Smooth muscle cell (in vitro differentiated cells): Measurements from ENCODE around the gene PPM1H. TPM values are rescaled to one million over a fixed set of nuclear protein-coding genes. Genes with fewer than 3 reads are reported as not detected.

ENCODE experiments used
- DNase-seq: peaks from one replicate; lab custom pipeline; 2025; ENCODE audit not compliant: unreplicated experiment; lab: John Stamatoyannopoulos, UW
- H2AFZ ChIP-seq: fragments of 200-600 bp; sonication (generic); 2 replicates; pipeline ENCODE4 v1.6.0; 2016; ENCODE audit warnings: antibody characterized with exemption, low read depth, mild to moderate bottlenecking
- H3F3A ChIP-seq: fragments of 200-600 bp; sonication (generic); 2 replicates; pipeline ENCODE4 v1.6.0; 2017; ENCODE audit warnings: antibody characterized with exemption, low read depth
- H3K27ac ChIP-seq: fragments of 200-600 bp; sonication (generic); 2 replicates; pipeline ENCODE4 v1.5.1; 2016; ENCODE audit warnings: low read depth, mild to moderate bottlenecking
- H3K27me3 ChIP-seq: fragments of 200-600 bp; sonication (generic); 2 replicates; pipeline ENCODE4 v1.6.1; 2016; ENCODE audit warnings: low read depth, mild to moderate bottlenecking
- H3K36me3 ChIP-seq: fragments of 200-600 bp; sonication (generic); 2 replicates; pipeline ENCODE4 v1.5.1; 2016; ENCODE audit warnings: low read depth
- H3K4me1 ChIP-seq: fragments of 200-600 bp; sonication (generic); 2 replicates; pipeline ENCODE4 v1.5.1; 2016; ENCODE audit warnings: low read depth
- H3K4me2 ChIP-seq: fragments of 200-600 bp; sonication (generic); 2 replicates; pipeline ENCODE4 v1.6.0; 2016; ENCODE audit warnings: mild to moderate bottlenecking
- H3K4me3 ChIP-seq: fragments of 200-600 bp; sonication (generic); 2 replicates; pipeline ENCODE4 v1.5.1; 2016; ENCODE audit warnings: mild to moderate bottlenecking
- H3K79me2 ChIP-seq: fragments of 200-600 bp; sonication (generic); 2 replicates; pipeline ENCODE4 v1.6.0; 2016; ENCODE audit warnings: low read depth, mild to moderate bottlenecking
- H3K9ac ChIP-seq: fragments of 200-600 bp; sonication (generic); 2 replicates; pipeline ENCODE4 v1.6.0; 2016; ENCODE audit warnings: low read depth
- H3K9me3 ChIP-seq: fragments of 200-600 bp; sonication (generic); replicated peaks from 2 replicates; pipeline ENCODE4 v1.5.1; 2016; ENCODE audit warnings: low read depth
- H4K20me1 ChIP-seq: fragments of 200-600 bp; sonication (generic); 2 replicates; pipeline ENCODE4 v1.6.0; 2016; ENCODE audit warnings: low read depth
- CTCF ChIP-seq: fragments of 200-600 bp; sonication (generic); IDR thresholded peaks from 2 replicates; pipeline ENCODE4 v1.5.1; 2017; ENCODE audit warnings: borderline replicate concordance, mild to moderate bottlenecking, antibody characterized with exemption; ENCODE audit not compliant: insufficient read depth, poor library complexity, severe bottlenecking
- WGBS: methylation state at CpG from one replicate; pipeline ENCODE4 v1.1.7; 2016; ENCODE audit warnings: low lambda C conversion rate; 5-methylcytosine and 5-hydroxymethylcytosine counted together
- polyA plus RNA-seq: library from polyadenylated mRNA; unstranded; fragments of >200 nt; fragmentation: Nextera tagmentation; extraction: Ambion mirVana; gene quantifications from 2 replicates; pipeline ENCODE4 v1.2.1, GENCODE V29; 2016
- total RNA-seq: library from RNA; depleted of rRNA; stranded (reverse); fragments of >200 nt; gene quantifications from 2 replicates; pipeline ENCODE4 v1.2.3, GENCODE V29; 2014

The PPM1H gene
- total and polyA plus RNA-seq, 2 experiments from 2014 or later: 0.56 to 3.6 TPM

- Histone ChIP-seq H2AFZ (no peak overlapping the region), H3F3A (no peaks in the 10 kb centered on the region), H3K4me3 (no peak overlapping the region), H3K4me2 (no peak overlapping the region), H3K27ac (no peak overlapping the region), H3K9me3 (no peaks in the 10 kb centered on the region), H3K9ac (no peak overlapping the region), H3K36me3 (no peaks in the 10 kb centered on the region), H4K20me1 (no peaks in the 10 kb centered on the region), H3K27me3 (no peaks in the 10 kb centered on the region), H3K79me2 (no peaks in the 10 kb centered on the region), H3K4me1 (peaks cover 12% of the 10 kb centered on the region)
- WGBS: 94% methylated on average over 3 of the region's 3 CpGs
- no peak for DNase-seq
- no peak for TF ChIP-seq CTCF
These were observed 196.8 kb downstream of the PPM1H start for GRCh38 chr12:62738105-62738504.

GRCh38 chr12:62737615-62738014 is 197.3 kb downstream of the PPM1H start:
- no peak for TF ChIP-seq CTCF
- H3K36me3 ChIP-seq: no peaks in the 10 kb centered on the region
- no peaks in the 10 kb centered on the region for H3K79me2 ChIP-seq
- no peak overlapping the region for H3K4me3 ChIP-seq
- 93% methylated on average over 2 of the region's 2 CpGs for WGBS
- H3K27ac ChIP-seq: no peak overlapping the region
- H3K4me2 ChIP-seq: no peak overlapping the region
- H3F3A ChIP-seq: no peaks in the 10 kb centered on the region
- no peak for DNase-seq
- peaks cover 12% of the 10 kb centered on the region for H3K4me1 ChIP-seq
- no peaks in the 10 kb centered on the region for H3K27me3 ChIP-seq
- H3K9ac ChIP-seq: no peak overlapping the region
- H2AFZ ChIP-seq: no peak overlapping the region
- no peaks in the 10 kb centered on the region for H4K20me1 ChIP-seq
- H3K9me3 ChIP-seq: no peaks in the 10 kb centered on the region

GRCh38 chr12:62737188-62737587 is 197.8 kb downstream of the PPM1H start:
- H2AFZ ChIP-seq: no peak overlapping the region
- H3K4me3 ChIP-seq: no peak overlapping the region
- peaks cover under 1% of the 10 kb centered on the region for H3F3A ChIP-seq
- H3K4me1 ChIP-seq: peaks cover 12% of the 10 kb centered on the region
- H3K36me3 ChIP-seq: no peaks in the 10 kb centered on the region
- no peak for DNase-seq
- no peak overlapping the region for H3K4me2 ChIP-seq
- H4K20me1 ChIP-seq: no peaks in the 10 kb centered on the region
- no peak overlapping the region for H3K27ac ChIP-seq
- no peaks in the 10 kb centered on the region for H3K79me2 ChIP-seq
- TF ChIP-seq CTCF: no peak
- no peaks in the 10 kb centered on the region for H3K27me3 ChIP-seq
- 97% methylated on average over 11 of the region's 11 CpGs for WGBS
- no peak overlapping the region for H3K9ac ChIP-seq
- no peaks in the 10 kb centered on the region for H3K9me3 ChIP-seq

GRCh38 chr12:62736596-62736995 is 198.4 kb downstream of the PPM1H start:
- H3K9me3 ChIP-seq: no peaks in the 10 kb centered on the region
- H2AFZ ChIP-seq: no peak overlapping the region
- H3K27me3 ChIP-seq: no peaks in the 10 kb centered on the region
- no peaks in the 10 kb centered on the region for H3K36me3 ChIP-seq
- H3K9ac ChIP-seq: no peak overlapping the region
- H3K4me1 ChIP-seq: peaks cover 12% of the 10 kb centered on the region
- H3K27ac ChIP-seq: no peak overlapping the region
- no peaks in the 10 kb centered on the region for H4K20me1 ChIP-seq
- peaks cover 4% of the 10 kb centered on the region for H3F3A ChIP-seq
- H3K4me3 ChIP-seq: no peak overlapping the region
- no peaks in the 10 kb centered on the region for H3K79me2 ChIP-seq
- no peak for DNase-seq
- 89% methylated on average over 2 of the region's 2 CpGs for WGBS
- no peak for TF ChIP-seq CTCF
- H3K4me2 ChIP-seq: no peak overlapping the region
